ENCODE results near the gene PGS1. TPM values are rescaled to one million over a fixed set of nuclear protein-coding genes. Genes with fewer than 3 reads are reported as not detected.

PGS1 gene
- total RNA-seq, 4 donors from 2014 or later, result 41.9 to 105 (median 53.2) TPM

- WGBS, 2 donors, result 79 to 87% methylated on average over 9 to 13 of the region's 19 CpGs
- Histone ChIP-seq H3K36me3 (no peaks in the 10 kb centered on the region), H3K27ac (peak overlapping the region in 3 of 4 donors; percentile 81 to 98 (median 95)), H3K4me1 (peaks cover 5 to 67% (median 32%) of the 10 kb centered on the region in 4 donors), H3K27me3 (no peaks in the 10 kb centered on the region), H3K4me3 (no peak overlapping the region), H3K9me3 (no peaks in the 10 kb centered on the region)
- TF ChIP-seq EP300 (IDR thresholded peaks at IDR 0.05) (peak in 1 of 2 donors; percentile 44), POLR2A (IDR thresholded peaks at IDR 0.05) (no peak)
- DNase-seq (ENCODE audit: low spot score in 2 of 2), result no peak
Observed at GRCh38 chr17:78343543-78344201, 34.8 kb upstream of the PGS1 start.

- no peak overlapping the region for H3K4me3 ChIP-seq
- no peak for DNase-seq (ENCODE audit: low spot score in 2 of 2)
- H3K9me3 ChIP-seq, result no peaks in the 10 kb centered on the region
- H3K36me3 ChIP-seq, result no peaks in the 10 kb centered on the region
- peaks cover 5 to 63% (median 35%) of the 10 kb centered on the region in 4 donors for H3K4me1 ChIP-seq
- peak overlapping the region in 1 of 4 donors; percentile 15 for H3K27ac ChIP-seq
- TF ChIP-seq CTCF (IDR thresholded peaks at IDR 0.05), result no peak
- TF ChIP-seq POLR2A (IDR thresholded peaks at IDR 0.05), result no peak
- TF ChIP-seq EP300 (IDR thresholded peaks at IDR 0.05), result no peak
- WGBS, 2 donors, result 88 to 91% methylated on average over 10 of the region's 10 CpGs
- H3K27me3 ChIP-seq, result no peaks in the 10 kb centered on the region
Observed at GRCh38 chr17:78344666-78345065, 33.8 kb upstream of the PGS1 start.

- Histone ChIP-seq H3K4me3 (no peak overlapping the region), H3K27me3 (no peaks in the 10 kb centered on the region), H3K4me1 (peaks cover 5 to 68% (median 37%) of the 10 kb centered on the region in 4 donors), H3K9me3 (no peaks in the 10 kb centered on the region), H3K27ac (no peak overlapping the region), H3K36me3 (no peaks in the 10 kb centered on the region)
- TF ChIP-seq EP300 (IDR thresholded peaks at IDR 0.05) (no peak), CTCF (IDR thresholded peaks at IDR 0.05) (no peak), POLR2A (IDR thresholded peaks at IDR 0.05) (no peak)
- WGBS, 2 donors, result 87 to 91% methylated on average over 8 of the region's 8 CpGs
- no peak for DNase-seq (ENCODE audit: low spot score in 2 of 2)
Observed at GRCh38 chr17:78345172-78345571, 33.3 kb upstream of the PGS1 start.

- Histone ChIP-seq H3K4me3 (no peak overlapping the region), H3K4me1 (peaks cover 5 to 72% (median 41%) of the 10 kb centered on the region in 4 donors), H3K27ac (no peak overlapping the region), H3K27me3 (no peaks in the 10 kb centered on the region), H3K9me3 (no peaks in the 10 kb centered on the region), H3K36me3 (no peaks in the 10 kb centered on the region)
- 91 to 92% methylated on average over 10 of the region's 10 CpGs for WGBS, 2 donors
- no peak for DNase-seq (ENCODE audit: low spot score in 2 of 2)
- TF ChIP-seq CTCF (IDR thresholded peaks at IDR 0.05) (no peak), EP300 (IDR thresholded peaks at IDR 0.05) (no peak)
Observed at GRCh38 chr17:78345791-78346494, 32.5 kb upstream of the PGS1 start.

GRCh38 chr17:78346605-78347250 lies 31.7 kb upstream of the PGS1 start:
- DNase-seq (ENCODE audit: low spot score in 2 of 2), result no peak
- 91 to 94% methylated on average over 13 of the region's 13 CpGs for WGBS, 2 donors
- Histone ChIP-seq H3K36me3 (no peaks in the 10 kb centered on the region), H3K27me3 (no peaks in the 10 kb centered on the region), H3K9me3 (no peaks in the 10 kb centered on the region), H3K4me3 (no peak overlapping the region), H3K4me1 (peaks cover 5 to 73% (median 39%) of the 10 kb centered on the region in 4 donors), H3K27ac (no peak overlapping the region)
- TF ChIP-seq EP300 (IDR thresholded peaks at IDR 0.05) (no peak), POLR2A (IDR thresholded peaks at IDR 0.05) (no peak), CTCF (IDR thresholded peaks at IDR 0.05) (no peak)

Data from tibial nerve (tissue), 4 donors.